ENCODE results near the gene PIAS1.
"Not testable (repeated sequence)": the region's sequence is repeated elsewhere in the genome, so short reads cannot be mapped to it uniquely, and the experiment has no call there.

The PIAS1 gene

DNA sequence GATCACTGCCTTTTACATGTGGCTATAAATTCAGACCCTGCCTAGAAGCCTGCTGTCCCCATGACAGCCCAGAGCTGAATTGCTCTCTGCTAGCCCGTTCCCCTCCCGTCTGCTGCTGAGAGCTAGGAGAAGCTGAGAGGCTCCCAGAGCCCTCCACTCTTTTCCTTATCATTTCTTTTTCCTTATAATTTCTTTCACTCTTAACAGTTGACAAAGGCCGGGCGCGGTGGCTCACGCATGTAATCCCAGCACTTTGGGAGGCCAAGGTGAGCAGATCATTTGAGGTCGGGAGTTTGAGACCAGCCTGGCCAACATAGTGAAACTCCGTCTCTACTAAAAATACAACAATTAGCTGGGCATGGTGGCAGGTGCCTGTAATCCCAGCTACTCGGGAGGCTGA is 180.4 kb downstream of the PIAS1 start:
- not testable (repeated sequence) for DNase-seq (ENCODE audit: low read depth in 2 of 2)

GRCh38 chr15:68235022-68235421 is 180.9 kb downstream of the PIAS1 start:
- no peak for DNase-seq (ENCODE audit: low read depth in 2 of 2)

- no peak for DNase-seq (ENCODE audit: low read depth in 2 of 2)
Measured at GRCh38 chr15:68239025-68239424, 184.9 kb downstream of the PIAS1 start.

DNA sequence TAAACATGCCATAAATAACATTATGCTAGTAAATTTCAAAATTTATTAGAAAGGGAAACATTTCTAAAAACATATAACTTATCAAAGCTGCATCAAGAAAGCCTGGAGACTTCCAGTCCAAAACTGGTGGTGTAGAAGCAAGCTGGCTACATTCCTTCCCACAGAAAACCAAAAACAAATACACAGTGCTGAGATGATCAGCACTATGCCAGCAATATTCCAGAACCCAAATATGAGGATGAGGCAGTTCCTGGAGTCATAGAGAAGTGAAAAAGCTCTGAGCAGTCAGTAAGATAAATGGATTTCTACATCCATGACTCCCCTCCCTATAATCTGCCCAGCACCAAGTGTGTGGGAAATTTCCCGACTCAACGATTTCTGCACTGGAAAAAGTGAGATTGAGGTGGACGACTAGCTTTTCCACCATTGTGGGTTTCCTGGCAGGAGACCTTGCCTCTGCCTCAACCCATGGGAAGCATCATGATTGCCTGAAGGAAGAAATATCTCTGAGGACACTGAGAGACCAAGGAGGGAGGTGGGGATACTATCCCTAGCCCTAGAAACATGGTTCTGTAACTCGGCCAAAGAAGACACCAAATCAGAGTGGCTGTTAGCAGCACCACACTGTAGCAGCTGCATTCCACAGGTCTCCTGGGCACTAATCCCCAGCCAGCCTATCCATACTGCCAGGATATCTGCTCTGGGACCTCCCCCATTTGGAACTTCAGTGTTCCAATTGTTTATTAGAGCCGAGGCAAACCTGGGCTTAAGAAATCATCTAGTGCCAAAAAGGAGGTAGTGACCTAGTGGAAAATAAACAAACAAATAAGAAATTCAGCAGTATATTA is 187.2 kb downstream of the PIAS1 start:
- DNase-seq (ENCODE audit: low read depth in 2 of 2), result no peak

Data from activated CD8-positive, alpha-beta memory T cell treated with anti-CD3 and anti-CD28 coated beads for 4 hours (primary cell).